GM12878 (cell line): Measurements from ENCODE around the gene C3AR1. TPM values are rescaled to one million over a fixed set of nuclear protein-coding genes. Genes with fewer than 3 reads are reported as not detected.

Experiments used
- ATAC-seq: fragments of 200-7000 bp; cut with Tn5 transposase; 3 replicates; pipeline ENCODE4 v1.9.1; 2020; ENCODE audit warnings: mild to moderate bottlenecking, moderate library complexity
- BruUV-seq: library from RNA; stranded (reverse); fragments of 400-500 nt; replicated peaks from 2 replicates; lab custom pipeline; 2021; lab: Mats Ljungman, UMichigan
- CTCF ChIA-PET: fragments of 300-600 bp; sonication (Branson Sonifier 250); formaldehyde crosslinking; extraction: SDS; loops from one replicate; lab custom pipeline; 2021; ENCODE audit warnings: inconsistent platforms; lab: Yijun Ruan, JAX
- POLR2A ChIA-PET: fragments of 350-600 bp; formaldehyde crosslinking; extraction: SDS; loops from one replicate; lab custom pipeline; 2021; ENCODE audit warnings: inconsistent platforms; lab: Charles Lee
- RAD21 ChIA-PET: fragments of 300-600 bp; sonication (Branson Sonifier 250); formaldehyde crosslinking; loops from one replicate; lab custom pipeline; 2023; ENCODE audit warnings: antibody characterized with exemption; ENCODE audit not compliant: unreplicated experiment; lab: Charles Lee
- SMC1A ChIA-PET: fragments of 300-600 bp; sonication (Branson Sonifier 250); formaldehyde crosslinking; loops from one replicate; lab custom pipeline; 2023; ENCODE audit not compliant: unreplicated experiment, uncharacterized antibody; lab: Charles Lee
- DNase-seq: peaks from one replicate; pipeline ENCODE4 v3.0.0-alpha.2; 2011; ENCODE audit warnings: low read depth, low spot score
- FAIRE-seq: peaks from 3 replicates; lab custom pipeline; 2011; peaks lifted over from hg19 to GRCh38; lab: Jason Lieb, UNC
- H2AFZ ChIP-seq: 2 replicates; pipeline ENCODE4 v1.6.0; 2011; ENCODE audit warnings: low read depth, low read length, control low read depth; ENCODE audit not compliant: control insufficient read depth
- H3K27ac ChIP-seq: 2 replicates; pipeline ENCODE4 v1.5.1; 2011; ENCODE audit warnings: control low read depth; ENCODE audit not compliant: control insufficient read depth, insufficient read depth
- H3K27me3 ChIP-seq, 2 experiments: replicated peaks in 1 of 2; 2 replicates each; pipeline versions ENCODE4 v1.6.0 to v1.6.1; 2011; ENCODE audit warnings: low read length in 1 of 2; ENCODE audit not compliant: control insufficient read depth in 2 of 2, insufficient read depth in 2 of 2
- H3K36me3 ChIP-seq, 2 experiments: 2 replicates each; pipeline ENCODE4 v1.5.1; 2011; ENCODE audit warnings: low read length in 1 of 2; ENCODE audit not compliant: control insufficient read depth in 2 of 2, insufficient read depth in 2 of 2
- H3K4me1 ChIP-seq: 2 replicates; pipeline ENCODE4 v1.6.1; 2011; ENCODE audit warnings: mild to moderate bottlenecking, low read length, moderate library complexity, mixed read lengths; ENCODE audit not compliant: control insufficient read depth, insufficient read depth
- H3K4me2 ChIP-seq: 2 replicates; pipeline ENCODE4 v1.6.0; 2011; ENCODE audit warnings: control low read depth; ENCODE audit not compliant: control insufficient read depth, insufficient read depth
- H3K4me3 ChIP-seq: fragments of 200-600 bp; sonication (generic); 2 replicates; pipeline ENCODE4 v1.5.1; 2016
- H3K79me2 ChIP-seq: 2 replicates; pipeline ENCODE4 v1.6.0; 2011; ENCODE audit warnings: low read length; ENCODE audit not compliant: control insufficient read depth, insufficient read depth
- H3K9ac ChIP-seq: 2 replicates; pipeline ENCODE4 v1.8.0; 2011; ENCODE audit warnings: low read length, control low read depth, mixed read lengths; ENCODE audit not compliant: control insufficient read depth, insufficient read depth
- H3K9me3 ChIP-seq: replicated peaks from 3 replicates; pipeline ENCODE4 v1.5.1; 2011; ENCODE audit warnings: mild to moderate bottlenecking, low read length; ENCODE audit not compliant: control insufficient read depth, insufficient read depth
- H4K20me1 ChIP-seq: 2 replicates; pipeline ENCODE4 v1.6.0; 2011; ENCODE audit not compliant: control insufficient read depth, insufficient read depth
- BMI1 ChIP-seq: fragments of 450-650 bp; IDR thresholded peaks from 2 replicates; pipeline ENCODE4 v1.6.1; 2016; ENCODE audit warnings: mild to moderate bottlenecking, moderate library complexity, borderline replicate concordance
- ELK1 ChIP-seq: IDR thresholded peaks from 2 replicates; pipeline ENCODE4 v1.6.1; 2012; ENCODE audit warnings: low read depth, low read length, improper control_type of control experiment
- ETV6 ChIP-seq, 2 experiments: fragments of 450-650 bp in 1 of 2; IDR thresholded peaks in 1 of 2; conservative IDR thresholded peaks in 1 of 2; 2 replicates each; pipeline ENCODE4 v1.6.1; 2014; ENCODE audit warnings: antibody characterized with exemption in 1 of 2, borderline replicate concordance in 1 of 2, low read depth in 1 of 2, mild to moderate bottlenecking in 1 of 2, moderate library complexity in 1 of 2
- EZH2 ChIP-seq: IDR thresholded peaks from 2 replicates; pipeline ENCODE4 v1.6.1; 2012; ENCODE audit warnings: low read depth, mild to moderate bottlenecking, control low read depth, inconsistent platforms, low read length, borderline replicate concordance; ENCODE audit not compliant: control insufficient read depth
- GABPA ChIP-seq: IDR thresholded peaks from 2 replicates; pipeline ENCODE4 v1.6.1; 2014; ENCODE audit warnings: antibody characterized with exemption, low read depth, mild to moderate bottlenecking, inconsistent platforms
- GATAD2B ChIP-seq: fragments of 450-650 bp; conservative IDR thresholded peaks from 2 replicates; pipeline ENCODE4 v1.6.1; 2017; ENCODE audit warnings: low read depth, mild to moderate bottlenecking, moderate library complexity
- HDAC2 ChIP-seq: fragments of 200-600 bp; sonication (generic); IDR thresholded peaks from 2 replicates; pipeline ENCODE4 v1.6.1; 2017
- JUND ChIP-seq: IDR thresholded peaks from 2 replicates; pipeline ENCODE4 v1.6.1; 2012; ENCODE audit warnings: low read depth, mild to moderate bottlenecking, low read length, improper control_type of control experiment, moderate library complexity
- NR2C1 ChIP-seq: fragments of 450-650 bp; IDR thresholded peaks from 2 replicates; pipeline ENCODE4 v1.6.1; 2017; ENCODE audit warnings: antibody characterized with exemption, mild to moderate bottlenecking, moderate library complexity
- RFX5 ChIP-seq: IDR thresholded peaks from 2 replicates; pipeline ENCODE4 v1.6.1; 2011; ENCODE audit warnings: low read depth, low read length, improper control_type of control experiment
- SMARCA5 ChIP-seq: fragments of 450-650 bp; IDR thresholded peaks from 2 replicates; pipeline ENCODE4 v1.6.1; 2017; ENCODE audit warnings: mild to moderate bottlenecking
- ZNF274 ChIP-seq: IDR thresholded peaks from one replicate; pipeline ENCODE4 v1.8.0; 2011; ENCODE audit not compliant: insufficient read length, insufficient read depth
- WGBS: methylation state at CpG from one replicate; pipeline ENCODE4 v1.1.6; 2016; ENCODE audit warnings: low lambda C conversion rate; ENCODE audit not compliant: insufficient replicate concordance, insufficient coverage; ENCODE audit errors: missing lambda C conversion rate; 5-methylcytosine and 5-hydroxymethylcytosine counted together
- in situ Hi-C: fragments of 300-500 bp; cut with MboI; formaldehyde crosslinking; loops from 9 replicates; pipeline ENCODE4 v1.14.3; 2018; ENCODE audit warnings: mixed read lengths
- intact Hi-C: fragments of 100-400 bp; cut with micrococcal nuclease; formaldehyde crosslinking; loops from one replicate; pipeline ENCODE4 v1.14.2; 2022; ENCODE audit not compliant: unreplicated experiment
- polyA plus RNA-seq, 11 experiments: library from polyadenylated mRNA; depleted of rRNA in 4 of 11; unstranded in 6 of 11; stranded (reverse) in 5 of 11; fragments of >200 nt; fragmentation: Nextera tagmentation in 4 of 11; fragmentation: Illumina TruSeq in 1 of 11; extraction: Ambion mirVana in 4 of 11; extraction: Trizol in 1 of 11; gene quantifications; 1 replicate in 1 of 11; 2 replicates in 10 of 11; pipeline versions ENCODE4 v1.2.1 to v1.2.3, GENCODE V29; 2011 to 2016; ENCODE audit warnings: inconsistent platforms in 2 of 11, missing spikeins in 2 of 11, low read depth in 1 of 11
- total RNA-seq, 4 experiments: library from RNA; depleted of rRNA in 3 of 4; stranded (reverse); fragments of >200 nt in 3 of 4; fragmentation: Illumina TruSeq in 1 of 4; extraction: Trizol in 1 of 4; gene quantifications; 2 replicates each; pipeline versions ENCODE4 v1.2.1 to v1.2.3, GENCODE V29; 2013 to 2021

C3AR1 gene
- total and polyA plus RNA-seq, 10 of the 15 experiments (the other 5 are each of a cell fraction or from before 2014, with no cell fraction given) = 0.08 to 0.42 (median 0.10) TPM; not detected in 5

- ChIA-PET CTCF (no interaction called here), RAD21 (no interaction called here), POLR2A (interaction anchor here (0.7 kb wide), 1 partner anchor 41 kb away, joined by 3 read pairs; no protein-coding TSS in a partner anchor)
- BruUV-seq = no TSS peak
- Histone ChIP-seq H3K9ac (no peak overlapping the region), H2AFZ (no peak overlapping the region), H3K4me3 (no peak overlapping the region), H3K9me3 (no peaks in the 10 kb centered on the region), H3K36me3 (peaks cover 8 to 10% of the 10 kb centered on the region in 2 experiments), H3K27ac (no peak overlapping the region), H3K79me2 (no peaks in the 10 kb centered on the region), H3K4me1 (no peaks in the 10 kb centered on the region)
- WGBS = 92% methylated on average over 7 of the region's 7 CpGs
- intact Hi-C loops = no loop called here
- no peak for TF ChIP-seq BMI1
- TF ChIP-seq ZNF274 = no peak
- no peak for TF ChIP-seq JUND
- TF ChIP-seq, all 136 proteins: peak for 0
- no peak for DNase-seq
- Histone ChIP-seq H4K20me1 (no peaks in the 10 kb centered on the region), H3K4me2 (no peak overlapping the region), H3K27me3 (no peaks in the 10 kb centered on the region)
- SMC1A ChIA-PET = no interaction called here
- no peak for ATAC-seq
- in situ Hi-C loops = no loop called here
- FAIRE-seq = no peak
Measured at GRCh38 chr12:8052679-8053078, 13.5 kb downstream of the C3AR1 start.

GRCh38 chr12:8050600-8051250 is 15.4 kb downstream of the C3AR1 start:
- Histone ChIP-seq H4K20me1 (no peaks in the 10 kb centered on the region), H3K36me3 (peaks cover 13 to 18% of the 10 kb centered on the region in 2 experiments), H3K4me3 (no peak overlapping the region), H3K79me2 (no peaks in the 10 kb centered on the region), H3K27me3 (no peaks in the 10 kb centered on the region), H3K27ac (no peak overlapping the region), H3K9me3 (no peaks in the 10 kb centered on the region), H2AFZ (no peak overlapping the region), H3K4me1 (no peaks in the 10 kb centered on the region), H3K4me2 (no peak overlapping the region), H3K9ac (no peak overlapping the region)
- DNase-seq (no peak), ATAC-seq (no peak), FAIRE-seq (no peak)
- BruUV-seq = no TSS peak
- ChIA-PET CTCF (interaction anchor here (1.7 to 9.0 kb wide), 2 partner anchors 12 to 29 kb away, joined by 5 to 115 read pairs; partner anchors contain the start of gene NECAP1), SMC1A (interaction anchor here (1.2 kb wide), 1 partner anchor 28 kb away, joined by 3 read pairs; no protein-coding TSS in a partner anchor), POLR2A (no interaction called here), RAD21 (no interaction called here)
- intact Hi-C loops (no loop called here), in situ Hi-C loops (no loop called here)
- WGBS = 79% methylated on average over 7 of the region's 7 CpGs
- TF ChIP-seq ELK1 = no peak
- no peak for TF ChIP-seq SMARCA5
- TF ChIP-seq EZH2 = no peak
- no peak for TF ChIP-seq NR2C1
- no peak for TF ChIP-seq GABPA
- no peak for TF ChIP-seq RFX5
- TF ChIP-seq GATAD2B = no peak
- no peak for TF ChIP-seq HDAC2
- TF ChIP-seq ETV6 (conservative IDR thresholded peaks at IDR 0.05 in 1 of 2, IDR thresholded peaks at IDR 0.05 in 1 of 2; ENCODE audit: borderline replicate concordance in 1 of 2, low read depth in 1 of 2) = no peak
